ENCODE measurements around the gene PTPRS.

The PTPRS gene

DNA sequence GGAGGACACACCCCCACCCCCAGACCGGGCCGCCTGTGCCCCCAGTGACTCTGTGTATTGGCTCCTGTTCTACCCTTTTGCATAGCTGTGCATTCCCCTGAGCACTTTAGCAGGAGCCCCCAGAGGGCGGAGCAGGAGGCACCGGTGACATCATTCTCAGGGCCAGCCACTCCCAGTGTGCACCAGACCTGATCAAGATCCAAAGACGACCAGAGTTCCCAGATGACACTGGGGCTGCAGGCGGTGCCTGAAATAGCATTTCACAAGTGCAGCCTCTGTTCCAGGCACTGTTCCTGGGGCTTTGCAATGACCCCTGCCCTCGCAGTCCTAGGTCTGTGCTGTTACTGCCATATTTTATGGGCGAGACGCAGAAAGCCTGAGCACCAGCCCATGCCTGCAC, 14.5 kb upstream of the PTPRS start:
- no peak for DNase-seq (ENCODE audit: low read depth in 2 of 2)

DNA sequence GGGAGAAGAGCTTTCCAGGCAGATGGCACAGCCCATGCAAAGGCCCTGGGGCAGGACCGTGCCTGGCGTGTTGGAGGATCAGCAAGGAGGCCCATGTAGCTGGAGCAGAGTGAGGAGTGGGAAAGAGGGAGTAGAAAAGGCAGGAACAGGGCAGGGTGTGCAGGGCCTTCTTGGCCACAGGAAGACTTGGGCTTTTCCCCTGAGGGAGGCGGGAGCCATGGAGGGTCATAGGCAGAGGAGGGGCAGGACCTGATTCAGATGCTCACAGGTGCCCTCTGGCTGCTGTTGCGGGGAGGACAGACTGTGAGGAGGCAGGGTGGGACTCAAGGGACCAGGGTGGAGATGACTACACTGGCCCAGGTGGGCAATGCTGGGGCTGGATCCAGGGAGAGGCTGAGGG, 13.8 kb upstream of the PTPRS start:
- no peak for DNase-seq (ENCODE audit: low read depth in 2 of 2)

GRCh38 chr19:5352229-5352763, 11.7 kb upstream of the PTPRS start:
- no peak for DNase-seq (ENCODE audit: low read depth in 2 of 2)

DNA sequence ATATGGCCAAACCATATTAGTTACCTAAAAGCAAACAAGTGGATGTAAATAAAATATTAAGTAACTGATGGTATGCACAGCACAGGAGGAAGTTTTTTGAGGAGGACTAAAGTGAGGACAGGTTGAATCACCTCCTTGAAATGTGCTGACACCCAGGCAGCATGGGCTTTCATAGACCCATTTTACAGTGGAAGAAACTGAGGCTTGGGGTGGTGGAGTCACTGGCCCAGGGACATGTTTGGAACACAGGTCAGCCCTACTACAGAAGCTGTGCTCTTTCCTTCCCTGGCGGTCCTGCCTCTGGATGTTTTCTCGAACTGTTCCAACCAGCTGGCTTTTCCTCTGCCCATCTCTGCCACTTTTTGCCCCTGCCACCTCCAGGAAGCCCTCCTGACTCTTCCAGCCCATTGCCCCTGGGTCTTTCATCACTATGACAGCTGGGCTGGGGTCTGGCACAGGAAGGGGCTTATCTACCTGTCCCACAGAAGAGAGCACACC, 11.2 kb upstream of the PTPRS start:
- DNase-seq (ENCODE audit: low read depth in 2 of 2) = no peak

DNA sequence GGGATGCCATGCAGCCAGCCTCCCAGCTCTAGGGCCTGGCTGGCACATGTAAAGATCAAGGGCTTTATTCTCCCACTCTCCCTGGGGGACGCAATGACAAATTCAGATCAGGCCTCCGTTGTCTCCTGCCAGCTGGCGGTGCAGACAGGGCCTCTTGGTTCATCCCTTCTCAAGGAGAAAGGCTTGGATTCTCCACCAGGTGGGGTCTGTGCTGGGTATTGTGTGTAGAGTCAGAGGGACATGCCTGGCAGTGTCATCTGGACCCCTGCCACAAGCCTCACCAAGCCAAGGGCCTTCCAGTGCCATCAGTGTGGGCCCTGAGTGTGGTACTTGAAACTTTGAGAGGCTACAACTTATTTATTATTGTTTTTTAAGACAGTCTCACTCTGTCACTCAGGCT, 8.4 kb upstream of the PTPRS start:
- no peak for DNase-seq (ENCODE audit: low read depth in 2 of 2)

GRCh38 chr19:5345895-5346386, 5.3 kb upstream of the PTPRS start:
- no peak for DNase-seq (ENCODE audit: low read depth in 2 of 2)

- no peak for DNase-seq (ENCODE audit: low read depth in 2 of 2)
Observed at GRCh38 chr19:5343848-5344247, 3.2 kb upstream of the PTPRS start.

- no peak for DNase-seq (ENCODE audit: low read depth in 2 of 2)
Observed at GRCh38 chr19:5342573-5343201, 2.1 kb upstream of the PTPRS start.

- DNase-seq (ENCODE audit: low read depth in 2 of 2) = no peak
Observed at GRCh38 chr19:5341981-5342380, 1.4 kb upstream of the PTPRS start.

DNA sequence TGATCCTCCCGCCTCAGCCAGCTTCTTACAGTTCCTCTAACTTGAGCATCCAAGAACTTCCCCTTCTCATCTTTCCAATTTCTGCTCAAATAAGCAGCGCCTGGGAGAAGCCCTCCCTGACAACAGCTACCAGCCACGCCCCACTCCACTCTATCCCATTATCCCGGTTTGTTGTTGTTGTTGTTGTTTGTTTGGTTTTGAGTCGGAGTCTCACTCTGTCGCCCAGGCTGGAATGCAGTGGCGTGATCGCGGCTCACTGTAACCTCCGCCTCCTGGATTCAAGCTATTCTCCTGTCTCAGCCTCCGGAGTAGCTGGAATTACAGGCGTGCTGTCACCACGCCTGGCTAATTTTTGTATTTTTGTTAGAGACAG, 822 bp upstream of the PTPRS start:
- no peak for DNase-seq (ENCODE audit: low read depth in 2 of 2)

GRCh38 chr19:5339950-5340636, 519 bp downstream of the PTPRS start:
- no peak for DNase-seq (ENCODE audit: low read depth in 2 of 2)

DNA sequence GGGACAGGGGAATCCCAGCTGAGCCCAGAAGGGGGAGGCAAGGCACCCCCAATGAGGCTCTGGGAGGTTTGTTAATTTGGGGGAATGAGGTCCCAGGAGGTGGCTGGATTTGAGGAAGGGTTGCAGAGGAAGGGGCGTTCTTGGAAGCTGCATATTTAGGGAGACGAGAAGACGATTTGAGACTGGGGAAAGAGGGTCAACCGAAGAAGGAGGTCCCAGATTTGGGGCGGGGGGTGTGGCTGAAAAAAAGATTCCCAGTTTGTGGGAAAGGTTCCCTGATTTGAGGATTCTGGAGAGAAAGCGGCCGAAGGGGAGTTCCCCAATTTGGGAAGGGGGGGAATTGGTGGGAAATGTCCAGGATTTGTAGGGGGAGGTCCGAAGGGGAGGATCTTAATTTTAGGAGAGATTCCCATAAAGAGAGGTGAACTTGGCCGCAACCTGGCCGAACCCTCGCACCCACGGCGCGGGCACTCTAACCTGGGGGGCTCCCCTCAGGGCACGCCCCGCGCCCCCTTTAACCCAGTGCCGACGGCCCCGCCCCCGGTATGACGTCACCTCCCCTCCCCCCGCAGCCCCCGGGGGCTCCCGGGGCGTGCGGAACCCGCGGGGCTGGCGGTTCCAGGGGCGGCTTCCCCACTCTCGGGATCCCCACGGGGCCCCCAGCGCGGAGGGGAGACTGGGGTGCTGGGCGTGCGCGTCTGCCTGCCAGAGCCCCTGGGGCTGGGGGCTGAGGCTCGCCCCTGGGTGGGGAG, 1.2 kb downstream of the PTPRS start:
- DNase-seq (ENCODE audit: low read depth in 2 of 2) = no peak

DNA sequence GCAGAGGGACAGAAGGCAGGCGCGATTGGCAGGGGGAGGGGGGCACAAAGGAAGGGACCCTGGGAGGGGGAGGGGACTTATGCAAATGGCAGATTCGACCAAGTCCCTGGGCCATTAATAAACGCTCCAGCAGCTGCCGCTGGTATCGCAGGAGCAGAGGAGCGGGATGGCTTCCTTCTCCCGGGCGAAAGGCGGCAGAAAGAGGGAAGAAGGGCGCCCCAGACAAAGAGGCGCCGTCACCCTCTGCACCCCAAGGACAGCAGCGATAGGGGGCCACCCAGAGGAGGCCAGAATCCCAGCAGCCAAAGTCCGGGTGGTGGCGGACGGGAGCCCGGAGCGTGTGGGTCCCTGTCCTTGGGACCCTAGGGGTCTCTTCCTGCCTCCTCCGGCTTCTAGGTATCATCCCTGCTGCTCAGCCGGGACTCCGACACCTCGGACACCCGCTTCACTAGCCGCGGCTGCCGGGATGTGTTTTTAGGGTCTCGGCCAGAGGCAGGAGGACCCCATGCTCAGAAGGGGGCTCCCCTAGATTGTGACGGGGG, 1.9 kb downstream of the PTPRS start:
- DNase-seq (ENCODE audit: low read depth in 2 of 2) = no peak

GRCh38 chr19:5337708-5338655, 2.6 kb downstream of the PTPRS start:
- no peak for DNase-seq (ENCODE audit: low read depth in 2 of 2)

DNA sequence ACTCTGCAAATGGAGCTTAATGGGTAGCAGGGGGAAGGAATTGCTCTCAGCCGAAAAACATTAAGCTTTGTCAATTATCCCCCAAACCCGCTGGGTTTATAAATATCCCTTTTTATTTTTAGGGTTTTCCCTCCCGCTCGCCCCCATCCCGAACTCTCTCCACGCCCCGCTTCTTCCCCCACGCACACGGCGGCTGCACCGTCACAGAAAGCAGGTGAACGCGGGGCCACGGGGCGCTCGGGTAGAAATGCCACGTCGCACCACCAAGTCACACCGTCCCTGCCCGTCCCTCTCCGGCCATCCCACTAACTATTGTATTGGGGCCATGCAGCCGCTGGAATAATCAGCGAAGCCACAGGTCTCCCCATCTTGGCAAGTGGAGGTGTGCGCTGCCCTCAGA, 3.5 kb downstream of the PTPRS start:
- no peak for DNase-seq (ENCODE audit: low read depth in 2 of 2)

GRCh38 chr19:5336195-5336965, 4.2 kb downstream of the PTPRS start:
- DNase-seq (ENCODE audit: low read depth in 2 of 2) = no peak

DNA sequence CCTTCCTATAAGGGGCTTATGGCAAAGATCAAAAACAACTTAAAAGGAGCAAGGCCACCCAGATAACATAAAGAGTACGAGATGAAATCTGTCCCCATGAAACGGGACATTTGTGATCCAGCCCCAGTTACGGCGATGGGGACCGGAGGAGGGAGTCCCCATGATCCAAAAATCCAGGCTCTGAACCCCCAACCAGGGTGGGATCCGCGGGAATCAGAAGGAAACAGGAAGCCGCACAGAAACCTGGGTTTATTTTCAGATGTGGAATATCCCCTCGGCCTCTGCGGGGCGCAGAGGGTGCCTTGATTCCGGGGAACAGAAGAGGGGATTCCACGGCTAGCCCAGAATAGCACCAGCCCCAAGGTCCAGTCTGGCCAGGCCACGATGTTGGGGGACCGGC, 5.0 kb downstream of the PTPRS start:
- DNase-seq (ENCODE audit: low read depth in 2 of 2) = no peak

DNA sequence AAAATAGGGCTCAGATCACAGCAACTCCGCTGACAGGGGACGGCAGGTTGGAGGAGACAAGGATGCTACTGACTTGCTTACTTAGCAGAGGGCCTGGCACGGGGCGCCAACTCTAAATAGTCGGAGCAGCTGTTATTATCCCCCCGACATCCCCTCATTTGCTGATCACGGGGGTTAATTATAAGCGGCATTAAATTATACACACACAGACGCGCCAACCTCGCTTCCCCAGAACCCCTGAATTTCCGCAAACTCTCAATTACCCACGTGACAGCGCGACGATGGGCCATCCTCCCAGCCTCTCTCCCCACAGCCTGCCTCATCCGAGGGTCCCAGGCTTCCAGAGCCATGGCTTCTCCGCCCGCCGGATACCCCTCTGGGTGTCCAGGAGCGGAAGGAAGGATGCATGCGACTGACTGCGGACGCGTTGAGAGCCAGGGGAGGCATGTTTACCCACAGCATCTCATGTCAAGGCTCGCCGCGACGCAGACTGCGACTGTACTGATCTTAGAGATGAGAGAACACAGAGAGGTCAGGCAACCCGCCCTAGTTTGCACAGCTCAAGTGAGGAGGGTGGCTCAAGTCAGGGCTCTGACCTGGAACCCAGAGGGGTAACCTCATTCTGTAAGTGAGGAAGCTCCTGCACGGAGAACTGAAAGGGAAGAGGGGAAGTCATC, 5.7 kb downstream of the PTPRS start:
- no peak for DNase-seq (ENCODE audit: low read depth in 2 of 2)

- no peak for DNase-seq (ENCODE audit: low read depth in 2 of 2)
Observed at GRCh38 chr19:5334366-5334739, 6.3 kb downstream of the PTPRS start.

All from activated CD4-positive, alpha-beta T cell treated with anti-CD3 and anti-CD28 coated beads for 24 hours (primary cell).